ENCODE measurements around the gene TMEM86A.

DNA sequence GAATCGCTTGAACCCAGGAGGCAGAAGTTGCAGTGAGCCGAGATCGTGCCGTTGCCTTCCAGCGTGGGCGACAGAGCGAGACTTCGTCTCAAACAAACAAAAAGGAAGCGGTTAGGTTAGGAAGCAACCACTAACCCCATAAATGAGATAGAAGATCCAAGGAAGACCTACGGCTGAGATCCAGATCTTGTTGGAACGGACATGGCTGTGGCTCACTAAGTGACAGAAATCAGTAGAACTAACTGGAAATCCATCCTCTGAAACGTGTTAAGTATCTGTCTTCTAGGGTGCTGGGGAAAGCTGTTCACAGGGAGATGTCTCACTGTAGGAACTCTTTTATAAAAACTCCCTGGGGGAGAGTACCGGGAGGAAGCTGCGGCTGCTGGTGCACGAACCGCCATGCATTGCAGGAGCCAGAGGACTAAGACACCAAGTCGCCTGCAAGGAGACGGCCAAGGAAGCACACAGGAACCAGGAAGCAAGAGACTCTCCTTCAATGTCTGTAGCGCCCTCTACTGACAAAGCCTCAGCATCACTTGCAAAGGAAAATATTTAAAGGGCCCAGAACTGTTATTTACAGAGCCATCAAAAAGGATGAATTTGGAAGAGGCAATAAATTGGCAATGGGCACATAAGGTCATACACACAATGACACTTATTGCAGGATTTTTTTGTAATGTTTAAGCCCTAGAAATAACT is 47.6 kb upstream of the TMEM86A start:
- TF ChIP-seq, protein P1, sequence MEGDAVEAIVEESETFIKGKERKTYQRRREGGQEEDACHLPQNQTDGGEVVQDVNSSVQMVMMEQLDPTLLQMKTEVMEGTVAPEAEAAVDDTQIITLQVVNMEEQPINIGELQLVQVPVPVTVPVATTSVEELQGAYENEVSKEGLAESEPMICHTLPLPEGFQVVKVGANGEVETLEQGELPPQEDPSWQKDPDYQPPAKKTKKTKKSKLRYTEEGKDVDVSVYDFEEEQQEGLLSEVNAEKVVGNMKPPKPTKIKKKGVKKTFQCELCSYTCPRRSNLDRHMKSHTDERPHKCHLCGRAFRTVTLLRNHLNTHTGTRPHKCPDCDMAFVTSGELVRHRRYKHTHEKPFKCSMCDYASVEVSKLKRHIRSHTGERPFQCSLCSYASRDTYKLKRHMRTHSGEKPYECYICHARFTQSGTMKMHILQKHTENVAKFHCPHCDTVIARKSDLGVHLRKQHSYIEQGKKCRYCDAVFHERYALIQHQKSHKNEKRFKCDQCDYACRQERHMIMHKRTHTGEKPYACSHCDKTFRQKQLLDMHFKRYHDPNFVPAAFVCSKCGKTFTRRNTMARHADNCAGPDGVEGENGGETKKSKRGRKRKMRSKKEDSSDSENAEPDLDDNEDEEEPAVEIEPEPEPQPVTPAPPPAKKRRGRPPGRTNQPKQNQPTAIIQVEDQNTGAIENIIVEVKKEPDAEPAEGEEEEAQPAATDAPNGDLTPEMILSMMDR (IDR thresholded peaks at IDR 0.05) = peak; percentile 91
- TF ChIP-seq ZFX (IDR thresholded peaks at IDR 0.05; ENCODE audit: borderline replicate concordance) = no peak

All from 22Rv1 (cell line).